Middle frontal gyrus (tissue), 1 donor: ENCODE measurements around the gene B4GAT1.
"Not testable (repeated sequence)": the region's sequence is repeated elsewhere in the genome, so short reads cannot be mapped to it uniquely, and the experiment has no call there.

Experiments
- DNase-seq: peaks from one replicate; pipeline ENCODE4 v3.0.0-alpha.2; 2015; ENCODE audit warnings: low spot score; ENCODE audit errors: extremely low spot score

Gene B4GAT1

DNA sequence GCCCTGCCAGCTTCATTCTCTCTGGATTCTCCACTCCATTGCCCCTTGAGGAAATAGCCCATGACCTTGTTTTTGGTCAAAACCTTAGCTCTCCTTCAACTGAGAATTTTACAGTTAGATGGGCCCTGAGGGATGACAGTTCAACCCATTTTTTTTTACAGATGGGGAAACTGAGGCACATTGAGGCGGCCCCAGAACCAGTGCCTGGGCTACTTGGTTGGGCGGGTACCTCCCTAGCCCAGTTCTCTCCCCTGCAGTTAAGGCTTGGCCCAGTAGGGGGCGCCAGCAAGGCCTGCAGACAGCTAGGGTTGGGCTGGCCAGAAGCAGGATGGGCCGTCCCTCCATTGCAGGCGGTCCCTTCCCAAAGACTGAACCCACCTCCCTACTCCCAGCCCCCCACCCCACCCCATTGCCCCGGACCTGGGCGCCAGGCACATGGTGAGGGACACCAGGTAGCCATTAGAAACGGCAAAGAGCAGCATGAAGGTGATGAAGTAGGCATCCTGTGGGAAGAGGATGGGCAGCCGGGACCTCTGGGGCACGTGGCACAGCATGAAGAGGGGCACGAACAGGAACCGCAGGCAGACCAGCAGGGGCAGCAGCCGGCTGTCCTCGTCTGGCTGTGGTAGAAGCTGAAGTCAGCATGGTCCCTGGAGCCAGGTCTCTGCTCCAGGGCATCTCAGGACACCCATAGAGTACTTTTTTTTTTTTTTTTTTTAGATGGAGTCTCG lies 16.5 kb upstream of the B4GAT1 start:
- no peak for DNase-seq

DNA sequence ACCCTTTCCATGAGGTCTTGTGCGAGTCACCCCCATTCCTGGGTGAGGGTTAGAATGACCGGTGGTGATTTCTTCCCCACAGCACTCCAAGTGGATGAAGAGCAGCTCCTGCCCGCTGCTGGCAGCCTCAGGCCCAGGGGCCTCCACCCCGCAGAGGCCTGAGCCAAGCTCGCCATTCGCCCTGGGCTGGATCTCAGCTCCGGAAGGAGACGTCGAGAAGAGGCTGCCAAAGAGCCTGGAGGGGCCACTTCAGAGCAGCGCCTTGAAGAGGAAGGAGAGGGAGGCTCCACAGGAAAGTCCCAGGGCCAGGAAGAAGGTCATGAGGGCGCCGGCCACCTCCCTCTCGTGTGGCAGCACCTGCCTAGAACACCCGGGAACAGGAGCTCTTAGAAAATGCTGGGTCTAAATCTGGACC lies 15.8 kb upstream of the B4GAT1 start:
- no peak for DNase-seq

DNA sequence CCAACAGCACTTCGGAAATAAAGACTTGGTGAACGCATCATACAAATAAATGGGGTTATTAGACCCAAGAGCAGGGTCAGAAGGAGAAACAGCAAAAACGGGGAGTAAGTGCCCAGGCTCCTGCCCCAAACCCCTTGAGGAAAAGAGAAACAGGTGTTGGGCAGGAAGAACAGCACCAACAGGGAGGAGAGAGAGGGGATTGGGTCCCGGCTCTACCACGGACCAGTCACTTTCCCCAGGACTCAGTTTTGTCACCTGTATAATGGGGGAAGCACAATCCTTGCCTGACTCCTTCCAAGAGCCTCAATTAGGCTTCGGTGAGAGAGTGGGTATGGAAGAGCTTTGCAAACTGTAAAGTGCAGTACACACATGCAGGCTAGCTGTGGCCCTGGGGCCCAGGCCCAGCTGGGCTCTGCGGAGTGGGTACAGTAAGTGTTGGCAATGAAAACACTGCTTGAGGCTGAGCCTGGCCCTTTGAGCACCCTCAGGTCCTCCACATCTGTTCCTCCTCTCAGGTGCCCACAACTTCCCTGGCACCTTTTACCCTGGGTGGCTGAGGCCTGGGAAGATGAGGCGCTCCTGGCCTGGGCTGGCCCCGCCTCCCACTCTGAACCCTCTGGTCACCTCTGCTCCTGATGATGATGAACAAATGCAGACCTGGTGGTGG lies 15.2 kb upstream of the B4GAT1 start:
- no peak for DNase-seq

DNA sequence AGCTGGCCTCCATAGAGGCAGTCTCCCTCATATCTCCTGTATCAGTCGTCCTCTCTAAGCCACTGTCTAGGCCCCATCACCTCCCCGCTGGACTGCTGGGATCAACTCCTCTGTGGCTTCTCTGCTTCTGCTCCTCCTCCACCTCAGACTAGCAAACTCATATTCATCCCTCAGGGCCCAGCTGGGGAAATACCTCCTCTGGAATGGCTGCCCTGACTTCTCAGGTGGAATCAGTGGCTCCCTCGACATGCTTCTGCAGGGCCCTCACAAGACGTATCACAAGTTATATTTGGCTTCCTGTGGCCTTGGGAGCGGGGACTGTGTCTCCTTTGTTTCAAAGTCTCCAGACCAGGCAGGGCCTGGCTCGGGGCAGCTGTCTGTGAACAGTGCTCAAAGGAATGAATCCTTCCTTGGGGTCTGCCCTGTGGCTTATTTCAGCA lies 14.1 kb upstream of the B4GAT1 start:
- DNase-seq, result no peak

- DNase-seq, result no peak
Measured at GRCh38 chr11:66360406-66361073, 13.1 kb upstream of the B4GAT1 start.

DNA sequence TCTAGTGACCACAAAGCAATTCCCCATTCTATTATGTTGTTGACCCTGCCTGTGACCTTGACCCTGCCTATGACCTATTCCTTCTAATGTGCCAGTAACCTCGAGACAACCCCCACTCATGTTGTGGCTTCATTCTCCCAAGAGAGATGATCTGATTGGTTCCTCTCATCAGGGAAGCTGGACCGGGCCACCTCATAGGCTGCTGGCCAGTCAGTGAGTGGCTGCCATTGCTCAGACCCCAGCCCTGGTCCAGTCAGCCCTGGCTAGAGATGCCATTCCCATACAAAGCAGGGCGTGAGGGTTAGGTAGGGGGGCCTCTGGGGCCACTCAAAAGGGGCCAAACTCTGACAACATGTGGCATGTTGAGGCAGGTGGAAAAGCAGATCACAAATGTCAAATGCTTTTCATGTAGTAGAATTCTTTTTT lies 12.2 kb upstream of the B4GAT1 start:
- DNase-seq, result no peak

GRCh38 chr11:66350560-66351235 lies 3.3 kb upstream of the B4GAT1 start:
- DNase-seq, result not testable (repeated sequence)

DNA sequence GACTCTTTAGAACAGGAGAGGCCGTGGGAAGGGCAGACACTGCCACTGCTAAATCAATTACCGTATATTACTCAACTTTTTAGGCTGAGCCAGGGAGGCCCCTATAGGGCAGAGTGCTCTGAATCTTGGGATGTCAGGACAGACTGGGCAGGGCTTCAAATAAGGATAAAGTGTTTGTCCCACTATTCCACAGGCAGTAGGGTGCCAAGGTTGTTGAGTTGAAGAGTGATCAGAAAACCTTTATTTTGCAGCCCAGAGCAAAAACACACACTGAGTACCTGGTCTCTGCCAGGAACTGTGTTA lies 1.6 kb upstream of the B4GAT1 start:
- no peak for DNase-seq

- DNase-seq, result no peak
Measured at GRCh38 chr11:66346476-66347424, 679 bp downstream of the B4GAT1 start.

- DNase-seq, result no peak
Measured at GRCh38 chr11:66345316-66345649, 2.1 kb downstream of the B4GAT1 start.

DNA sequence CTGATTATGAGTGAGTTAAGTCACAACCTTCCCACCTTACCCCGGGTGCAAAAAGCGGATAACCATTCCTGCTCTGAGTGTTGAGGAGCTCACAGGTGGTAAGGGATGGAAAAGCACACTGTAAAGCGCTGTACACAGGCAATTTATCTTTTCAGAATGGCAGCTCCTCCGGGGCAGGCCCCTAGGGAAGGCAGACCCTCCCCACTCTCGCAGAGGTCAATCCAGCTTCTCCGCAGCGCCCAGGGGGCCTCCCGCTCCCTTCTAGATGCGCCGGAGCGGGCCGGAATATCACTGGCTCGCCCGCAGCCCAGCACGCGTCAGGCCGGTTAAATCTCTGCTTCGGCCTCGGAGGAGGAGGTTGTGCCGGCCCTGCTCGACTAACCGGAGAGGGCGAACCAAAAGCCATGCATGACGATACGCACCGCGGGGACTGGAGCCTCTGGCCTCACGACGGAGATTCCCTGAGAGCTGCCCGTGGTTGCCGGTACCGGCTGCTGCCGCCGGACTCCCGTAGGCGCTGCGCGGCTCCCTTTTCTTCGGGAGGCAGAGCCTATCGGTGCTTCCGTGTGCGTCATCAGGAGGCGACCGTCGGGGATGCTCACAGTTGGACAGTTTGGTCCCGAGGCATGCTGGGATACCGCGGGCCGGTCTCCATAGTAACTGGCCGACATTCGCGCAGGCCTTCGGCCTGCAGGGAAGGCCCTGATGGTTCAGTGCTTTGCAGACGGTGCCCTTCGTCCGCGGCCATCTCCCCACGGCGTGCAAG lies 2.7 kb downstream of the B4GAT1 start, which contains the start of gene BRMS1:
Gene BRMS1, minus strand, starts transcription at position 555 of the 766 bp plus-strand sequence. CDS start 2,870 bp downstream, outside the sequence.
- peak; percentile 93 for DNase-seq

- DNase-seq, result no peak
Measured at GRCh38 chr11:66343176-66343575, 4.3 kb downstream of the B4GAT1 start.

DNA sequence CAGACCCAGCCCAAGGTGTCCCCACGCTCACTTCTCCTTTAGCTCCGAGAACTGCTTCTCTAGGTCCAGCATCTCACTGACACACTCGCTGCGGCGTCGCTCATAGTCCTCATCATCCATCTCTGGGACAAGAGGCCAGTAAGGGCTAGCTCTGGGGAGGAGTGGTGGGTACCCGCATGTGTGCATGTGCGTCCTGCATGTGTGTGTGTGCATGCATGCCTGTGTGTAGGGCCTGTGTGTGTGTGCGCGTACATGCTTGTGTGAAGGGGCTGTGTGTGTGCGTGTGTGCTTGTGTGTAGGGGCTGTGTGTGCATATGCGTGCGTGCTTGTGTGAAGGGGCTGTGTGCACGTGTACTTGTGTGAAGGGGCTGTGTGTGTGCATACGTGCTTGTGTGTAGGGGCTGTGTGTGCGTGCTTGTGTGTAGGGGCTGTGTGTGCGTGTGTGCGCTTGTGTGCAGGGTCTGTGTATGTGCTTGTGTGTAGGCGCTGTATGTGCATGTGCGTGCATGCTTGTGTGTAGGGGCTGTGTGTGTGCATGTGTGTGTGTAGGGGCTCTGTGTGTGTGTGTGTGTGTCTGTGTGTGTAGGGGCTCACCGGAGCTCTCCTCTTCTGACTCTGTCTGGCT lies 5.8 kb downstream of the B4GAT1 start:
- no peak for DNase-seq

DNA sequence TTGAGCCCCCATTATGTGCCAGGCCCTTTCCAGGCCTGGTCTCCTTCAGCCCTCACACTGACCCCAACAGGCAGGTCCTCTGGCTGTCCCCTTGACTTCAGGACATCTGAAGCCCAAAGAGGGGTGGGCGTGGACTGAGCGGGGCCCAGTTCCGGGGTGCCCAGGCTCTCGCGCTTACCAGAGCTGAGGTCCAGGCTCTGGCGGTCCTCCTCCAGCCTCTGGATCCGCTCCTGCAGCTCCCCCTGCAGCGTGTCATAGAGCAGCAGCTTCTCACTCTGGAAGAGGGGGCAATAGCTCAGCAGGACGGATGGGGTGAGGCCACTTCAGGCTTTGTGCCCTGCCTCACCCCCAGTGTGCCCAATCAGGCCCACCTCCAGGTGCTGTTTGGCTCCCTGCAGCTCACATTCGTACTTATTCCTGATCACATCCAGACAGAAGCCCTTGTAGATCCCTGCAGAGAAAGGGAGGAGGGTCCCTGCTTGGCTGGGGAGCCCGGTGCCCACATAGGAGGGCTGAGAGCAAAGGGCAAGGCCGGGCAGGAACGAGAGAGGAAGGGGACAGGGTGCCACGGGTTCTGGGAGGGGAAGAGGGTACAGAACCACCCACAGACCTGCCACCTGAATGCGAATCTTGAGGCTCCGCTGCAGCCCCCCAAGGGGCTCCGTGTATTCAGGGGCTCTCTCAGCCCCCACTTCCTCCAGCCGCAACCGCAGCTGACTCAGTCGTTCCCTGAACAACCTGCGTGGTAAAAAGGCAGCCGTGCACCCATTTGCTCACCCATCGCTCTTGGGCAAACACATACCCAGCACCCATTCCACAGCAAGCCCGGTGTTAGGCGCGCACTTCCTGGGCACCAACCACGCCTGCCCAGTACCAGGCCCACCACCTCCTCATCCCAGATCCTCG lies 6.6 kb downstream of the B4GAT1 start:
- DNase-seq, result no peak

GRCh38 chr11:66339686-66340483 lies 7.5 kb downstream of the B4GAT1 start:
- DNase-seq, result no peak

DNA sequence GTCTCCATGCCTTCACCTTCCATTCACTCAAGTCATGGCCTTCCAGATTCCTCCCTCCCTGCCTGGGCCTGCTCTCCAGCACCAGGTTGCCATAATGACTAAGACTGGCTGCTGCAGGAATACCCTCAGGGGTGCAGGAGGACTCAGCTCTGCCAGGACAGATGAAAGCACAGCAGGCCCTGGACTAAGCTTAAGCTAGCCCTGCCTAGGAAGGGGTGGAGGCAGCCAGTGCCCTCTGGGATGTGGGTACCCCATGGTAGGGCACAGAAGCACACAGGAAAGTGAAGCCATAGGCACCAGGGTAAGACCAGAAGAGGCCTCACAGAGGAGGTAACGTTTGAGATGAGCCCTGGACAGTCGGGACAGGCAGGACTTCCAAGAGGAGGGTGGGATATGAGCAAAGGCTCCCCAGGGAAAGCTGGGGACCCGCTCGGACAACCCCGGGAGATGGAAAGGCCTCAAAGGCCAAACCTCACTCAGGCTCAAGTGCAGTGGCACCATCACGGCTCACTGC lies 8.2 kb downstream of the B4GAT1 start:
- no peak for DNase-seq
